OCI-LY7 (cell line): ENCODE results near the gene SENP1. TPM values are rescaled to one million over a fixed set of nuclear protein-coding genes. Genes with fewer than 3 reads are reported as not detected.

Experiments used
- BruUV-seq: library from RNA; stranded (reverse); fragments of 400-500 nt; replicated peaks from 2 replicates; lab custom pipeline; 2021; lab: Mats Ljungman, UMichigan
- CTCF ChIA-PET: fragments of 300-600 bp; sonication (Branson Sonifier 250); formaldehyde crosslinking; loops from one replicate; lab custom pipeline; 2022; ENCODE audit warnings: antibody characterized with exemption; ENCODE audit not compliant: unreplicated experiment; lab: Charles Lee
- POLR2A ChIA-PET: fragments of 300-600 bp; sonication (Branson Sonifier 250); formaldehyde crosslinking; loops from one replicate; lab custom pipeline; 2022; ENCODE audit warnings: antibody characterized with exemption; lab: Charles Lee
- DNase-seq: peaks from one replicate; pipeline ENCODE4 v3.0.0-alpha.2; 2015; ENCODE audit warnings: low spot score
- H2AFZ ChIP-seq: fragments of 200-600 bp; sonication (generic), shearing (Covaris generic); 2 replicates; pipeline ENCODE4 v1.6.1; 2014; ENCODE audit warnings: mild to moderate bottlenecking, antibody characterized with exemption, low read length, moderate library complexity
- H3K27ac ChIP-seq: fragments of 200-600 bp; sonication (generic); 2 replicates; pipeline ENCODE4 v1.5.1; 2014; ENCODE audit warnings: mixed run types, low read depth, mild to moderate bottlenecking, moderate library complexity, low read length, inconsistent platforms; ENCODE audit not compliant: poor library complexity, severe bottlenecking
- H3K36me3 ChIP-seq: fragments of 200-600 bp; sonication (generic); 2 replicates; pipeline ENCODE4 v1.6.1; 2014; ENCODE audit warnings: mild to moderate bottlenecking, antibody characterized with exemption, low read length, moderate library complexity, mixed read lengths; ENCODE audit not compliant: insufficient read depth
- H3K4me1 ChIP-seq: fragments of 200-600 bp; sonication (generic); 2 replicates; pipeline ENCODE4 v1.5.1; 2014; ENCODE audit warnings: mild to moderate bottlenecking, low read length; ENCODE audit not compliant: insufficient read depth, poor library complexity, severe bottlenecking
- H3K4me2 ChIP-seq: fragments of 200-600 bp; sonication (generic); 2 replicates; pipeline ENCODE4 v1.6.1; 2014; ENCODE audit warnings: mild to moderate bottlenecking, low read length
- H3K4me3 ChIP-seq: fragments of 200-600 bp; sonication (generic); 2 replicates; pipeline ENCODE4 v1.5.1; 2014; ENCODE audit warnings: mild to moderate bottlenecking, low read depth, low read length; ENCODE audit not compliant: poor library complexity, severe bottlenecking
- H3K79me2 ChIP-seq: fragments of 200-600 bp; sonication (generic); 2 replicates; pipeline ENCODE4 v1.6.1; 2016; ENCODE audit warnings: low read depth, mild to moderate bottlenecking, low read length, moderate library complexity, mixed read lengths; ENCODE audit not compliant: insufficient read depth
- H3K9me2 ChIP-seq: fragments of 200-600 bp; sonication (generic); 2 replicates; pipeline ENCODE4 v1.6.1; 2016; ENCODE audit warnings: mild to moderate bottlenecking, low read length, mixed read lengths; ENCODE audit not compliant: insufficient read depth
- H3K9me3 ChIP-seq: fragments of 200-600 bp; sonication (generic); 2 replicates; pipeline ENCODE4 v1.6.1; 2014; ENCODE audit warnings: mild to moderate bottlenecking, mixed run types, low read length, mixed read lengths
- H4K20me1 ChIP-seq: fragments of 200-600 bp; sonication (generic); 2 replicates; pipeline ENCODE4 v1.6.1; 2014; ENCODE audit warnings: mild to moderate bottlenecking, antibody characterized with exemption, low read length, moderate library complexity, mixed read lengths; ENCODE audit not compliant: insufficient read depth
- EZH2phosphoT487 ChIP-seq: fragments of 200-600 bp; sonication (generic); IDR thresholded peaks from 2 replicates; pipeline ENCODE4 v1.6.1; 2018; ENCODE audit warnings: low read depth, borderline replicate concordance, mild to moderate bottlenecking, mixed run types, antibody characterized with exemption, low read length, moderate library complexity, mixed read lengths
- intact Hi-C: fragments of 100-400 bp; cut with micrococcal nuclease; formaldehyde crosslinking; loops from one replicate; pipeline ENCODE4 v1.10.0; 2022; ENCODE audit not compliant: unreplicated experiment
- total RNA-seq, 2 experiments: library from RNA; depleted of rRNA in 1 of 2; stranded (reverse); fragments of >200 nt in 1 of 2; shearing (Covaris generic) in 1 of 2; gene quantifications; 2 replicates each; pipeline ENCODE4 v1.2.3, GENCODE V29; 2014 to 2022
- TF ChIP-seq, protein P1 (sequence below): fragments of 200-600 bp; sonication (generic); conservative IDR thresholded peaks from 2 replicates; pipeline ENCODE4 v1.5.1; 2014; ENCODE audit warnings: mild to moderate bottlenecking, antibody characterized with exemption, low read length, moderate library complexity, mixed read lengths

The SENP1 gene
- total RNA-seq, 2 experiments from 2014 or later, result 48.3 to 54.7 TPM

GRCh38 chr12:48008349-48008748 is 97.5 kb downstream of the SENP1 start:
- no TSS peak for BruUV-seq
- no peak for DNase-seq
- Histone ChIP-seq H3K4me1 (no peaks in the 10 kb centered on the region), H2AFZ (no peak overlapping the region), H3K36me3 (no peaks in the 10 kb centered on the region), H3K79me2 (no peaks in the 10 kb centered on the region), H3K9me2 (no peaks in the 10 kb centered on the region), H3K9me3 (no peaks in the 10 kb centered on the region), H3K27ac (no peak overlapping the region), H4K20me1 (no peaks in the 10 kb centered on the region), H3K4me2 (no peak overlapping the region), H3K4me3 (no peak overlapping the region)
- intact Hi-C loops, result no loop called here
- ChIA-PET CTCF (no interaction called here), POLR2A (interaction anchor here (0.6 kb wide), 1 partner anchor 172 kb away, joined by 3 read pairs; no protein-coding TSS in a partner anchor)
- TF ChIP-seq, protein P1, sequence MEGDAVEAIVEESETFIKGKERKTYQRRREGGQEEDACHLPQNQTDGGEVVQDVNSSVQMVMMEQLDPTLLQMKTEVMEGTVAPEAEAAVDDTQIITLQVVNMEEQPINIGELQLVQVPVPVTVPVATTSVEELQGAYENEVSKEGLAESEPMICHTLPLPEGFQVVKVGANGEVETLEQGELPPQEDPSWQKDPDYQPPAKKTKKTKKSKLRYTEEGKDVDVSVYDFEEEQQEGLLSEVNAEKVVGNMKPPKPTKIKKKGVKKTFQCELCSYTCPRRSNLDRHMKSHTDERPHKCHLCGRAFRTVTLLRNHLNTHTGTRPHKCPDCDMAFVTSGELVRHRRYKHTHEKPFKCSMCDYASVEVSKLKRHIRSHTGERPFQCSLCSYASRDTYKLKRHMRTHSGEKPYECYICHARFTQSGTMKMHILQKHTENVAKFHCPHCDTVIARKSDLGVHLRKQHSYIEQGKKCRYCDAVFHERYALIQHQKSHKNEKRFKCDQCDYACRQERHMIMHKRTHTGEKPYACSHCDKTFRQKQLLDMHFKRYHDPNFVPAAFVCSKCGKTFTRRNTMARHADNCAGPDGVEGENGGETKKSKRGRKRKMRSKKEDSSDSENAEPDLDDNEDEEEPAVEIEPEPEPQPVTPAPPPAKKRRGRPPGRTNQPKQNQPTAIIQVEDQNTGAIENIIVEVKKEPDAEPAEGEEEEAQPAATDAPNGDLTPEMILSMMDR, result no peak
- TF ChIP-seq EZH2phosphoT487, result no peak

DNA sequence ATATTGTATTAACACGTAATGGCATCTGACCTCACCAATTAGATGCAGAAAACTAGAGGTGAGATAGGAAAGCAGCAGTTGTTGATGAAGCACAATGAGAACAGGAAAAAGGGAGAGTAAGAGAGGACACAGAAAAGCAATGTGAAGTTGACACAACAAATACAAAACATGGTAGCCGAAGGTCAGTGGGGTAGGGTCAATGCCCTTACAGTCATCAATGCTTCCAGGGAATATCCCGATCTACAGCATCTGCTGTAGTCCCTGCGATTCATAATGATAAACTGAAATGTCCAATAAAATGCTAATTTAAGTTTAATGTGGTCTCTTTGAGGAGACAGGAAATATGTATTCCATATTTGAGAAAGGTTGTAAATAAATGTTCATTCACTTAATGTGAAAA is 98.7 kb downstream of the SENP1 start:
- BruUV-seq, result no TSS peak
- intact Hi-C loops, result no loop called here
- H3K4me1 ChIP-seq, result no peaks in the 10 kb centered on the region
- H3K4me3 ChIP-seq, result no peak overlapping the region
- H3K27ac ChIP-seq, result no peak overlapping the region
- no peaks in the 10 kb centered on the region for H3K79me2 ChIP-seq
- CTCF ChIA-PET, result no interaction called here
- H3K4me2 ChIP-seq, result no peak overlapping the region
- H2AFZ ChIP-seq, result no peak overlapping the region
- no peaks in the 10 kb centered on the region for H3K36me3 ChIP-seq
- no peaks in the 10 kb centered on the region for H3K9me2 ChIP-seq
- H3K9me3 ChIP-seq, result no peaks in the 10 kb centered on the region
- no peaks in the 10 kb centered on the region for H4K20me1 ChIP-seq
- POLR2A ChIA-PET, result no interaction called here
- DNase-seq, result no peak
- no peak for TF ChIP-seq EZH2phosphoT487
- TF ChIP-seq, protein P1, result no peak

GRCh38 chr12:48005750-48006021 is 100.2 kb downstream of the SENP1 start:
- Histone ChIP-seq H4K20me1 (no peaks in the 10 kb centered on the region), H3K79me2 (no peaks in the 10 kb centered on the region), H3K4me3 (no peak overlapping the region), H3K4me2 (no peak overlapping the region), H3K36me3 (no peaks in the 10 kb centered on the region), H3K4me1 (no peaks in the 10 kb centered on the region), H3K27ac (no peak overlapping the region), H3K9me3 (no peaks in the 10 kb centered on the region), H3K9me2 (no peaks in the 10 kb centered on the region), H2AFZ (no peak overlapping the region)
- ChIA-PET CTCF (no interaction called here), POLR2A (no interaction called here)
- BruUV-seq, result no TSS peak
- intact Hi-C loops, result no loop called here
- DNase-seq, result no peak
- TF ChIP-seq, protein P1, result no peak
- no peak for TF ChIP-seq EZH2phosphoT487
